HuH-7 (cell line): ENCODE measurements around the gene SLC14A1.
"Not testable (repeated sequence)": the region's sequence is repeated elsewhere in the genome, so short reads cannot be mapped to it uniquely, and the experiment has no call there.

Source experiments
- DNase-seq: peaks from one replicate; pipeline ENCODE4 v3.0.0; 2011; ENCODE audit warnings: low spot score

The SLC14A1 gene

DNA sequence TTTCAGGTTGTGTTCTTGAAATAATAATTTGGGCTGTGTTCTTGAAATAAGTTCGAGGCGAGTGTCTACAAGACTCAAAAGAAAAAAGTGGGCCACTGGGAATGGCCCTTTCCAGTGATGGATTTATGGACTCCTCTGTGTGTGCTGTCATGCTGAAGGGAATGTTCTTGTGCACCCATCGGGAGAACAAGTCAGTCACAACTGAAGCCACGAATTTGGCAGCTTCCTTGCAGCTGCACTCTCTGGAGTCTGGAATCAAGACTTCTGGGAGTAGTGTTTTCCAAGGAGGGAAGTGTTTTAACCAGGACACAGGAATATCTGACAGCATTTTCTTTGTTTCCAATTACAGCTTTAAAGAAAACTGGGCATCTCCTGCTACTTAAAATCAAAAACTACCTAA lies 620 bp downstream of the SLC14A1 start:
- no peak for DNase-seq

- no peak for DNase-seq
These were observed 1.4 kb downstream of the SLC14A1 start for GRCh38 chr18:45725336-45725735.

- DNase-seq: no peak
These were observed 2.6 kb downstream of the SLC14A1 start for GRCh38 chr18:45726603-45727002.

GRCh38 chr18:45727068-45727467 lies 3.1 kb downstream of the SLC14A1 start:
- DNase-seq: no peak

GRCh38 chr18:45728336-45729010 lies 4.5 kb downstream of the SLC14A1 start:
- no peak for DNase-seq

DNA sequence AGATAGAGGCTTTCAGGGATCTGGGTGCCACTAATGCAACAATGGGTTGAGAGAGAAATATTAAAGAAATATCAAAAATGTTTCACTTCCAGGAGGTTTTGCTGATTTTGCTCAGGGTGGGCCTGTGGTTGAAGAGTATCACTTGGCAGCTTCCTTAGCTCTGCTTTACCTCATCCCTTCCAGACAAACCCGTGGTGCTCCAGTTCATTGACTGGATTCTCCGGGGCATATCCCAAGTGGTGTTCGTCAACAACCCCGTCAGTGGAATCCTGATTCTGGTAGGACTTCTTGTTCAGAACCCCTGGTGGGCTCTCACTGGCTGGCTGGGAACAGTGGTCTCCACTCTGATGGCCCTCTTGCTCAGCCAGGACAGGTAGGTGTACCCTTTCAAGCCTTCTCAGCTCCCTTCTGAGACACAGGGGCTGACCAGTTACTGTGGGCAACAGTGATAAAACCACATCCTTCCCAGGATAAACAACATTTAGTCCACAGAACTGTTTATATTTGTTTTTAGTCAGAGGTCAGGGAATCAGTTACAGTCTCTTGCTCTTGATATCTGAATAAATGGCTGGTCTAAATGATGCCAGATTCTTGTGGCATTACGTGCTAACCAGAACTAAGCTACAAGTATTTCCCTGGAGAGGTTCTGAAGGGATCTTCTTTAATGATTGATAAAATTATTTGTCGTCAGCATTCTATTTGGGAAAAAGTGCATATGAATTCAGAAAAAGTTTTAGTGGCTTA lies 7.0 kb downstream of the SLC14A1 start:
- no peak for DNase-seq

GRCh38 chr18:45731716-45732115 lies 7.7 kb downstream of the SLC14A1 start:
- DNase-seq: no peak

DNA sequence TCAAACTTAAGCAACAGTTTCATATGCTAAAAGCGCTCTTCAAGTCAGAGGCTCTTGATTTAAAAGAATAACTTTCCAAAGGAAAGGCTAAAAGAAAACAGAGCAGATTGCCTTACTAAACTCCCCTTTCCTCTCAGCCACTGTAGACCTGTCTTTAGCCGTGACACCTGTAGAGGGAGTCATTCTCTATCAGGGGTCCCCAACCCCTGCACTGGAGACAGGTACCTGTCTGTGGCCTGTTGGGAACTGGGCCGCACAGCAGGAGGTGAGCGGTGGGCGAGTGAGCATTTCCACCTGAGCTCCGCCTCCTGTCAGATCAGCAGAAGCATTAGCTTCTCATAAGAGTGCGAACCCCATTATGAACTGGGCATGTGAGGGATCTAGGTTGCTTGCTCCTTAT lies 9.6 kb downstream of the SLC14A1 start:
- DNase-seq: no peak

DNA sequence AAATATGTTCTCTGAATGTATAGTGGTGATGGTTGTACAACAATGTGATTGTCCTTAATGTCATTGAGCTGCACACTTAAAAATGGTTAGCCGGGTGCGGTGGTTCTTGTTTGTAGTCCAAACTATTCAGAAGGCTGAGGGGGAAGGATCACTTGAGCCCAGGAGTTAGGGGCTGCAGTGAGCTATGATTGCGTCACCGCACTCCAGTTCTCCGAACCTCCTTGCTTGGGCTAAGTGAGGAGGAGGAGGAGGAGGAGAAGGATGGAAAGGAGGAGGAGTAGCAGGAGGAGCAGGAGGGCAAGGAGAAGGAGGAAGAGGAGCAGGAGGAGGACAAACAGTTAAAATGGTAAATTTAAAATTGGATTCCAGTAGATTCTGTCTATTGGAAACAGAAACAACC lies 10.5 kb downstream of the SLC14A1 start:
- no peak for DNase-seq

DNA sequence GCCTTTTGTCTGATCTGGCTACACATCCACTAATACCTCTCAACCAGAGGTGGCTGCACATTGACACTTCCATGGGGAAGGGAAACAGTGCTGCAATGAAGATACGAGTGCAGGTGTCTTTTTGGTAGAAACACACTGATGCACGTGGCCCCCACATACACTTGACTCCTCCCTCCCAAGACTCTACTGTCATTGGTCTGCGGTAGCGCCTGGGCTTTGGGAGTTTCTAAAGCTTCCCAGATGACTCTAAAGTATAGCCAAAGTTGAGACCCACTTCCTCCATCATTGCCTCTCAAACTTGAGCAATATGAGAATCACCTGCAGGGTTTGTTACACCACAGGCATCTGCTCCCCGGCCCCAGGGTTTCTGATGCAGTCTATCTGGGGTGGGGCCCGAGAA lies 11.0 kb downstream of the SLC14A1 start:
- DNase-seq: no peak

- no peak for DNase-seq
These were observed 14.7 kb downstream of the SLC14A1 start for GRCh38 chr18:45738660-45739059.

DNA sequence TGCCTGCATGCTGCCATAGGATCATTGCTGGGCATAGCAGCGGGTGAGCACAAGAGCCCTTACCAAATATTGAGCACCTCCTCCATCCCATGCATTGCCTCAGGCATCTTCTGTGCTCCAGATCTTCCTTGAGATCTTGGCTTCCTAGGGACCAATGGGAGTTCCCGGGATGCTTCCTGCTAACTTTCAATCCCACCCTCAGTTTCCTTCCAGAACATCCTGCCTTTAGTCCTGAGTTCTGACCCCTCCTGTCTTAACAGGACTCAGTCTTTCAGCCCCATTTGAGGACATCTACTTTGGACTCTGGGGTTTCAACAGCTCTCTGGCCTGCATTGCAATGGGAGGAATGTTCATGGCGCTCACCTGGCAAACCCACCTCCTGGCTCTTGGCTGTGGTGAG lies 15.3 kb downstream of the SLC14A1 start:
- no peak for DNase-seq

DNA sequence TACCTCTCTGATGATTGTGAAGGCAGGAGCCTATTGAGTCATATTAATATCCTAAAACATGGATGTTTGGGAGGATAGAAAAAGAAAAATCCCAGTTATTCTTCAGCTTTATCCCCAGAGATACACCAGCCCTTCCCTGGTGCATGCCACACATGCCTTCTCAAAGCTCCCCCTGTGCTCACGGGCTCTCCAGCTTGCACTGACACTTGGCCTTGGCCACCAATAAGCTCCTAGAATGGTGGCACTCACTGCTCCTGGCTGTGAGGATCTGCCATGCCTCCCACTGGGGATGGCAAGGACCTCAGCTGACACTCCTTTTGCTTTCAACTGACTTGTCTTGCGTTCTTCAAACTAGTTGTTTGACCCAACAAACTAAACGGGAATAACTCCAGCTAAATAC lies 15.9 kb downstream of the SLC14A1 start:
- DNase-seq: no peak

DNA sequence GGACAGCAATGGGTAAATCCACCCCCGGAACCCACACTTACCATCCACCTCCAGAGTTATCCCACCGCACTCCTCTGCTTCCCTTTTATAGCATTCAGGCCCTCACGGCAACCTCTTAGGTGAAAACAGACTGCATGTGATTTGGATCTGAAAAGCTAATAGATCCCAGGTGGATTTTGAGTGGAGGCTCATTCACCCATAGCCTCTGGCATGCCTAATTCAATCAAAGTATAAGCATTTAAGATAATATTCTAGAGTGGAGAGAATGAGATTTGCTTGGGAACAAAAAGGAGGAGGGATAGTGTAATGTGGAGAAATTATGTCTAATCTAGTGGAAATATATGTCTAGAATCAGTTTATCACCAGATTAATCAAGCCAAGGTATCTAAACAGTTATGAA lies 17.1 kb downstream of the SLC14A1 start:
- DNase-seq: no peak

- no peak for DNase-seq
These were observed 22.0 kb downstream of the SLC14A1 start for GRCh38 chr18:45745817-45746461.

GRCh38 chr18:45748501-45748900 lies 24.5 kb downstream of the SLC14A1 start:
- DNase-seq: no peak

DNA sequence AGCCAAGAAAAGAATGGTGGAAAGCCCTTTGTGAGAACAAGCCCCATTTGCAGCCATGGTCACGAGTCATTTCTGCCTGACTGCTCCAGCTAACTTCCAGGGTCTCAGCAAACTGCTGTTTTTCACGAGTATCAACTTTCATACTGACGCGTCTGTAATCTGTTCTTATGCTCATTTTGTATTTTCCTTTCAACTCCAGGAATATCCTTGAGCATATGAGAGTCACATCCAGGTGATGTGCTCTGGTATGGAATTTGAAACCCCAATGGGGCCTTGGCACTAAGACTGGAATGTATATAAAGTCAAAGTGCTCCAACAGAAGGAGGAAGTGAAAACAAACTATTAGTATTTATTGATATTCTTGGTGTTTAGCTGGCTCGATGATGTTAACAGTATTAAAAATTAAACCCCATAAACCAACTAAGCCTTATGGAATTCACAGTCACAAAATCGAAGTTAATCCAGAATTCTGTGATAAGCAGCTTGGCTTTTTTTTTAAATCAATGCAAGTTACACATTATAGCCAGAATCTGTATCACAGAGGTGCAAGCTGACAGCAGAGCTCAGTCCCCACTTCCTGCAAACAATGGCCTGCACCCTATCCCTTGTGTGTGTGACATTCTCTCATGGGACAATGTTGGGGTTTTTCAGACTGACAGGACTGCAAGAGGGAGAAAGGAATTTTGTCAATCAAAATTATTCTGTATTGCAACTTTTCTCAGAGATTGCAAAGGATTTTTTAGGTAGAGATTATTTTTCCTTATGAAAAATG lies 26.1 kb downstream of the SLC14A1 start:
- no peak for DNase-seq

- no peak for DNase-seq
These were observed 27.8 kb downstream of the SLC14A1 start for GRCh38 chr18:45751766-45752165.

- DNase-seq: no peak
These were observed 28.7 kb downstream of the SLC14A1 start for GRCh38 chr18:45752681-45753080.

GRCh38 chr18:45753286-45753685 lies 29.3 kb downstream of the SLC14A1 start:
- DNase-seq: no peak

- no peak for DNase-seq
These were observed 32.0 kb downstream of the SLC14A1 start for GRCh38 chr18:45755934-45756333.

DNA sequence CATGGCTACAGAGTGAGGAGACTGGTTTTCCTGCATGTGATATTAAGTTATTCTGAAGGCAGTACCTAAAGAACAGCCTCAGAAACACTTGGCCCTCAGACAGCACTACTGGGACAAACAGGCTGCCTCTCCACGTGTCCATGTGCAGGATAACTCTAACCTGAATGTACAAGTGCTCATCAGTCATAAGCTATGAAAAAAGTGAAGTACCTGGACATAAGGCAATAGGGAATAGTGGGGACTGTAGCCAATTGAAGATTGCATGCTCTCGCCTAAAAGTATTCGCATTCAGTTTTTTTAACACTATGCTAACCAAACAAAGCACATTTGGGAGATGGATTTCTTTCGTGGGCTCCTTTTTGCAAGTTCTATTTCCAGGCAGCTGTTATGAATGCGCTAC lies 33.0 kb downstream of the SLC14A1 start:
- DNase-seq: no peak

DNA sequence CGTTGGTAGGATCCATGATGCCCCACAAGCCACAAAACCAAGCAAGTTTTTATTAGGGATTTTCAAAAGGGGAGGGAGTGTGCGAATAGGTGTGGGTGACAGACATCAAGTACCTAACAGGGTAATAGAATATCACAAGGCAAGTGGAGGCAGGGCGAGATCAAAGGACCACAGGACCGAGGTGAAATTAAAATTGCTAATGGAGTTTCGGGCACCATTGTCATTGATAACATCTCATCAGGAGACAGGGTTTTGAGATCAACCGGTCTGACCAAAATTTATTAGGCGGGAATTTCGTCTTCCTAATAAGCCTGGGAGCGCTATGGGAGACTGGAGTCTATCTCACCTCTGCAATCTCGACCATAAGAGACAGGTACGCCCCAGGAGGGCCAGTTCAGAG lies 33.7 kb downstream of the SLC14A1 start:
- DNase-seq: not testable (repeated sequence)
